Stimulated activated naive CD4-positive, alpha-beta T cell (primary cell): ENCODE results near the gene LCOR.

Source experiments
- DNase-seq, 6 experiments: peaks; one replicate each; lab custom pipeline; 2025; lab: John Stamatoyannopoulos, UW

LCOR gene

DNA sequence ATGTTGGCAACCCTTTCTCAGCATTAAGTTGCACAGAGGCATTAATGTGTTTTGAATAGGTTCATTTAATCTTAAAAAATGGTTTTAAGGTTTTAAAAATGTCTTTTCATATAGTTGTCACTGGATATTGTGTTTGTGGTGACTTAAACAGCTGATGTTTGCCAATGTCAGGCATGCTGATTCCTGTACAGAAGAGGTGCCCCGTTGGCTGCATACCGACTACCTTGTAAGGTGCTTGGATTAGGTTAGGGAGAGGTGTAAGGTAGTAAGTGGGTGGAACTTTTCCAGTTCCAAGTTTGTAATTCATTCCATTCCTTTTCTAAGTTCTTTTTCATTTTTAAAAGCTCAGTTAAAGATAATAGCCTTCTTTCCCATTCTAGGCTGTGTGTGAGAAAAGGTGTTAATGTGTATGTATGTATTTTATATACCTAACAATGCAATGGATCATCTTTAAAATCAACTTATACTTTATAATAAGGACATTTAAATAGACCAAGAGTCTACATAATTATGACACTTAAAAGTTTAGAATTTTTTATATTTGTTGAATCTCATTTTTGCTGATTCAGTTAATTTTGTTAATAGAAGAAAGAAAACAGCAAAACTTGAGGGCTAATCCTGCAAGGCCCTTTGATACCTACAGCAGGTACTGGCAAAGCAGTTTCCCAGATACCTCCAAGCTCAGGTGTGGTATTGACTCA lies 155.2 kb downstream of the LCOR start:
- no peak for DNase-seq

GRCh38 chr10:96987842-96988175 lies 155.7 kb downstream of the LCOR start:
- no peak for DNase-seq

DNA sequence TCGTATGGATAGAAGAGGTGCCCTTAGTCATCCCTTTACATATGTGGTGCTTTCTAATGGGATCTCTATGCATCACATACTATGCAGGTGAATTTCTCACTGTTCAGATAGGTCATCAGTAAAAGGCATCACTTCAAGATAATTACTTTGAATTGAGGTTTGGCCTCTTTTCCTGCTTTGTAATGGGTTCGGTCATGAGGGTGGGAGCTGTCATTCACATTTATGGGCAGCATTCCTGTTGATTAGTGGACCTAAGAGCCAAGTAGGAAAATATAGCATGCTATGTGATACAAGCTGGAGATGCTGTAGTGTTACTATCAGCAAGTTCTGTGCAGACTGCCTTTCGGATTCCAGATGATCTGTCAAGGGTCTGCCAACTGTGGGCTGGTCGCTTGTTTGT lies 156.3 kb downstream of the LCOR start:
- DNase-seq = no peak

GRCh38 chr10:96991313-96991841 lies 159.3 kb downstream of the LCOR start:
- DNase-seq = no peak

GRCh38 chr10:96992721-96993120 lies 160.6 kb downstream of the LCOR start:
- DNase-seq = no peak

GRCh38 chr10:96995851-96996250 lies 163.8 kb downstream of the LCOR start:
- no peak for DNase-seq

GRCh38 chr10:96996275-96996965 lies 164.3 kb downstream of the LCOR start:
- DNase-seq = no peak

DNA sequence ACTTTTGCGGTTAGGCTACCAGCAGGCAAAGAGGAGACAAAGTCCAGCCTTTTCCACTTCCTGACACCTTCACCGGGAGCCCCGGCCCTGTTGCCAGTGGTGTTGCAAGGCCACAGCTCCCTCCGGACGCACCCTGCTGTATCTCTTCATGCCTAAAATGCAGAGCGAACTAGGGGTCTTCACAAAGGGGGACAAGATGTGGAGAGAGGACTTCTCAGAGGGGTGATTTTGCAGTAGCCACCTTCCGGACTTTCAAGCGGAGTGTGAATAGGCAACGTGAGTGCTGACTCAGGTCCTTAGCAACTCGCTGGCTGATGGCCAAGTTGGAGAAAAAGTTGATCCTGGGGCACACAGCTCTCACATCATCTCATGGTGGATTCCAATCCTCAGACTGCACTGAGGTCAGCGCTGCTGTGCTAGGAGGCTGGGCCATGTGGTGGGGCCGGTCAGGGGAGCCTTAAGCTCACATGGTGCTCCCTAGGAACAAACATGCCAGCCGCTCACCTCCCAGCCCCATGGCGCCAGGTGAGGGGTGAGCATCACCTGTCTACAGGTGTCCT lies 166.3 kb downstream of the LCOR start:
- no peak for DNase-seq

DNA sequence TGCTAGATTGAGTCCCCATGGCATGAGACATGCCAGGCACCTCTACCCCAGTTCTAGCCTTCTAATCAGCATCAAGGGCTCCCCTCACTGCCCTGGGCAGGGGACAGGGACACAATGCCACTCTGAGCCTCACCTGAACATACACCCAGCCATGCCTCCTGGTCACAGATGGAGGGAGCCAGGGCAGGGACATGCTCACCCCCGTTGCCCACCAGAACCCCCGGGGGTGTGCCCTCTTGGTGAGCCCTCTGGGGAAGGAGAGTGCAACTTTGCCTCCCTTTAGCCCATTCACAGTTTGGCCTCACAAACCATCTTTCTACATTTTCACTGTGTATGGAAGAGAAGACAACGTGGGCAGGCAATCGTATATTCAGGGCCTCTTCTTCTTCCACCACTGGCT lies 167.2 kb downstream of the LCOR start:
- DNase-seq = no peak

GRCh38 chr10:96999987-97000386 lies 167.9 kb downstream of the LCOR start:
- no peak for DNase-seq

- no peak for DNase-seq
Measured at GRCh38 chr10:97000487-97001182, 168.5 kb downstream of the LCOR start.

DNA sequence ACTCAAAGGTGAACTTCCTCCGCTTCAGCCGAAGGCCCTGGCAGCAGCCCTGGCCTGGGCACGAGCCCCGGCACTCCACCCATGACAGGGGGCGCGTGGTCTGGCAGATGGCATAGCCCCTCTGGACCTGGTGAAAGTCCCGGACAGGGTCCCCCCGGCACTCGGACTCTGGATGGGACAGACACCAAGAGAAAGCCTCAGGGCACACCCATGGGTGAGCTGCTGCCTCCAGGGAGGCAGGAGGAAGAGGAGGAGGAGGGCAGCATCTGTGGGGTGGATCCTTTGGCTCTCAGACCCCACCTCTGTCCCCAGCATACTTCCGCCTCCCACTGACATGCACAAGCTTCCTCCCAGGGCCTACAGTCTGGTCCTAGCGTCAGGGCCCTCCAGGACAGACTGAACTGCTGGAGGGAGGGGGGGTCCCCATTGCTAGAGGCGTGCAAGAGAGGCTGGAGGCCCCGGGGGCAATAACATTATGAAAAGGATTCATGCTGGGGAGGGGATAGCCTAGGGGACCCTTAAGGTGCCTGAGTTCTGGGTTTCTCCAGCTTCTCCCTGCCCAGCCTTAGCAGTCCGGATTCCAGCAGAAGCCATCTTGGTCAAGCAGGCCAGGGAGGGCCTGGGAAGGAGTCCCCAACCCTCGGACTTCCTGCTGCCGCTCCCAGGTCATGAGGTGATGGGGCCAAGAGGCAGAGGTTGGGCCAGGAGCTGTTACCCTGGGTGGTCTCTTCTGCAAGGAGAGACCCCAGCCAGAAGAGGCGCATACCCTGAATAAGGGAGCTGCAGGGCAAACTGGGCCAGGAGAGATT lies 169.3 kb downstream of the LCOR start:
- DNase-seq = no peak

DNA sequence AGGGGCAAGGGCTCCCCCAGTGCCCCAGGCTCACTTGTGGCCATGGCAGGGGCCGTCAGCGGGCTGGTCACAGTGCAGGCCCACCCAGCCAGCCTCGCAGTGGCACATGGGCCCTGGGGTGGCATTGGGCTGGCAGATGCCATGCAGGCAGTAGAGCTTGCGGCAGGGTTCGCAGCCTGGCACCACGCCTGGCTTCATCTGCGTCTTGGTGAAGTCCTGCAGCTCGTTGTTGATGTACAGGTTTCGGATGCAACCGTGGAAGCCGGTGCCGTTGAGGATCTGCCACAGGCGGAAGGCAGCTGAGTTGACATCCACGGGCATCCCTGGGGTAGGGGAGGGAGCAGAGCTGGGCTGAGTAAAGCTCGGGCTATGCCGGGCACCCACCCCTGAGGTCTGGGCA lies 170.6 kb downstream of the LCOR start:
- DNase-seq = no peak

DNA sequence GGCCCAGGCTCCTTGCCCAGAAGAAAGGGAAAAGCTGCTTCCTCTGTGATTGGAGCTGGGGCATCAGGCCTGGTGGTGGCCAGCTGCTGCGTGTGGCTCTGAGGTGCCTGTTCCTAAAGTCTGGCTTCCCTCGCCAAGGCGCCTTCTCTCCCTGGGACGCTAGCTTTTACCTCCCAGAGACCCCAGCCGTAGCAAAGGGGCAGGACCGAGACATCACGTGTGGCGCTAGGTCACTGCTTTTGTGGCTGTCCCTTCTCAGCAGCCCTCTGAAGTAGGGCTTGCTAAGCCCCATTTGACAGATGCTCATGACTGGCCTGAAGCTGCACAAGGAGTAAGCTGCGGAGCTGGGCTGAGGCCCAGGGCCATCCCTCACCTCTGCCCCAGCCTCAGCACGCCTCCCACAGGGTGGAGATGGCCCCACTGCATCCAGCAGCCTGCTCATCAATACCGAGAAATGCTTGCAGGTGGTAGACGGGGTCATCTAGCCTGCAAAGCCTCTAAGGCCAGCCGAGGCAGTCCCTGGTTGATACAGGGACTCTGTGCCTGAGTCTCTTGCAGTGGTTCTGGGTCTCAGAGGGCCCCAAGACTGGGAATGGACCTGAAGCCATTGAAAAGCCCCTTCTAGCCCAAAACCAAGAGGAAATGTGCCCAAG lies 171.2 kb downstream of the LCOR start:
- DNase-seq = no peak

GRCh38 chr10:97003804-97004201 lies 171.7 kb downstream of the LCOR start:
- no peak for DNase-seq

DNA sequence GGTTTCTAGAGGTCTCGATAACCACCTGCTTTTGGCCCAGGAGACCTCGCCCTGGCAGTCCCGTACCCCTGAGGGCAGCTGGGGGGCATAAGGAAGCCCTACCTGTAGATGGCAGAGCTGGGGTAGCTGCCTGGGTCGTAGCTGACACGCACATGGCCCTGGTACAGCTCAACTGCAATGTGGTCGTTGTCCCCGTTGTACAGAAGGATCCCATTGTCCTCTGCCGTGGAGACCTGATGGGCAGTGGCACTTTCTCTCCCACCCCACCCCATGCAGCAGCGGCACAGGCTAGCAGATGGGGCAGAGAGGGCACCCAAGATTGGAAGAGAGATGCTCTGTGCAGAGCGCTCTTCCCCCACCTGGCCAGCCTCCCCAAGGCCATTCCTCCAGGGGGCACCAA lies 172.5 kb downstream of the LCOR start:
- no peak for DNase-seq

DNA sequence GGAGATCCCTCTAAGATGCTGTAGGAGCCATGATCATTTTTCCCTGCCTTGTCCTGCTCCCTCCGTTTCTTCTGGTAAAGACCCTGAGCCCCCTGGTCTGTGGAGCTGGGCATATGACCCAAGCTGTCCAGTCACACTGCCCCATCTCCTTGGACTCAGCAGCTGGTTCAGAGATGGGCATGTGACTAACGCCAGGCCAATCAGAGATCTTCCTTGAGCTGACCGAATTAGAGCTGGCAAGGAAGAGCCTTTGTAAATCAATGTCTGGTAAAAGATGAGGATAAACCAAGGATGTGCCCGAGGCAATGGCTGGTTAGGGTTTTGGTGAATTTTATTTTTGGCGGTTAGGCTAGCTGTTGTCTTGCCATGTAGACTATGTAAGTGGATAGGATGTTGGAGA lies 173.3 kb downstream of the LCOR start:
- DNase-seq = no peak

- DNase-seq = no peak
Measured at GRCh38 chr10:97006364-97006763, 174.3 kb downstream of the LCOR start.

- DNase-seq = no peak
Measured at GRCh38 chr10:97007417-97007816, 175.3 kb downstream of the LCOR start.

- DNase-seq = no peak
Measured at GRCh38 chr10:97010695-97011206, 178.7 kb downstream of the LCOR start.

DNA sequence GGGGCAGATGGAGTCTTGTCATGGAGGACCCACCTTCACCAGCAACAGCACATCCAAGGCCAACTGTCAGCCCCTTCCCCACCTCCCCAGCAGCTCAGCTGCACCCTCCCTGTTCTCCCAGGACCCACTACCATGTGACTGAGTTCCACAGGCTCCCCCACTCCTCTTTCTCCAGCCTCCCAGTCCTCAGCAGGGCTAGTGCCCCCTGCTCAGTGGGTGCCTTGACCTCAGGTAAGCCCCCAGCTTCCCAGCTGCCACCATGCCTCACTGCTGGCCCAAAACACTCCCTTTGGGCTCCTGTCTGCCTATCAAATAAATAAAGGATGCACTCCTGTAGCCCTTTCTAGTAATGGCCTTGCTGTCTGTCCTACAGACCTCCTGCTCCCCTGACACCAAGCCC lies 179.3 kb downstream of the LCOR start:
- no peak for DNase-seq
